ENCODE results near the gene PPP1R1A.

Gene PPP1R1A

DNA sequence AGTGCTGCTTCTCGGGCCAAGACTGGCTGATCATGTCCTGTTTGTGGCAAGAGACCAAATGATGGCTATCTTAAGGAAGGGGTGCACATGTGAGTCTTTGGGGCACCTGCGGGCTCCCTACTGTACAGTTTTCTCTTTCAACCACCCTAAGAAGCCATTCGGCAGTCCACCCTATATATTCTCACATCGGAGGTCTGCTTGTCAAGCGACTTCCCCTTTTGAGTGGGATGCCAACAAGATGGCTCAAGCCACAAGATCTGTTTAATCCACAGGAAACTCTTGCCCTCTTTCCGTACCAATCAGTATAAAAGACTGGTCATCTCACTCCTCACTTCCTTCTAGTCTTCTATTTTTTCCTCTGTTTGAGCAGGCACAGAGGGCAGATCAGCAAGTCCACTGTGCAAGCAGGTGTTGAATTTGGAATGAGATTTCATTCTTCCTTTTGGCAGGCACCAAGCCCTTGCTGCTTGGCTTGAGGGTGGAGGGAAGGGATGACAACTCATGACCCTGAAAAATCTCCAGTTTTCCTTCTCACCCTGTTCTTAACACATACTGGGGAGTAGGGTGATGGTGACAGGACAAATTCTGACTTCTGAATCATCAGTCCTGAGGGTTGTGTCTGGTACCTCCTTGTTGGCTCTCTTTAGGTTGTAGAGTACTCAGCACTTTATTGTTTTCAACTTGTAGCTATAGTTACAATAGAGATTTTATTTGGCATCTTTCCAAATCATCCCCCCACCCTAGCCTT lies 28.6 kb upstream of the PPP1R1A start:
- Histone ChIP-seq H3K36me3 (no peaks in the 10 kb centered on the region), H3K27ac (no peak overlapping the region), H3K4me3 (ENCODE audit: low read depth in 1 of 2, low read length in 1 of 2) (no peak overlapping the region), H3K27me3 (peaks cover 58% of the 10 kb centered on the region), H3K4me1 (ENCODE audit: control insufficient read depth in 1 of 2, insufficient read depth in 1 of 2, low read depth in 1 of 2, low read length in 1 of 2) (peaks cover 0 to 6% of the 10 kb centered on the region in 2 experiments), H3K9me3 (no peaks in the 10 kb centered on the region)
- TF ChIP-seq, protein P1, sequence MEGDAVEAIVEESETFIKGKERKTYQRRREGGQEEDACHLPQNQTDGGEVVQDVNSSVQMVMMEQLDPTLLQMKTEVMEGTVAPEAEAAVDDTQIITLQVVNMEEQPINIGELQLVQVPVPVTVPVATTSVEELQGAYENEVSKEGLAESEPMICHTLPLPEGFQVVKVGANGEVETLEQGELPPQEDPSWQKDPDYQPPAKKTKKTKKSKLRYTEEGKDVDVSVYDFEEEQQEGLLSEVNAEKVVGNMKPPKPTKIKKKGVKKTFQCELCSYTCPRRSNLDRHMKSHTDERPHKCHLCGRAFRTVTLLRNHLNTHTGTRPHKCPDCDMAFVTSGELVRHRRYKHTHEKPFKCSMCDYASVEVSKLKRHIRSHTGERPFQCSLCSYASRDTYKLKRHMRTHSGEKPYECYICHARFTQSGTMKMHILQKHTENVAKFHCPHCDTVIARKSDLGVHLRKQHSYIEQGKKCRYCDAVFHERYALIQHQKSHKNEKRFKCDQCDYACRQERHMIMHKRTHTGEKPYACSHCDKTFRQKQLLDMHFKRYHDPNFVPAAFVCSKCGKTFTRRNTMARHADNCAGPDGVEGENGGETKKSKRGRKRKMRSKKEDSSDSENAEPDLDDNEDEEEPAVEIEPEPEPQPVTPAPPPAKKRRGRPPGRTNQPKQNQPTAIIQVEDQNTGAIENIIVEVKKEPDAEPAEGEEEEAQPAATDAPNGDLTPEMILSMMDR (IDR thresholded peaks at IDR 0.05): no peak

DNA sequence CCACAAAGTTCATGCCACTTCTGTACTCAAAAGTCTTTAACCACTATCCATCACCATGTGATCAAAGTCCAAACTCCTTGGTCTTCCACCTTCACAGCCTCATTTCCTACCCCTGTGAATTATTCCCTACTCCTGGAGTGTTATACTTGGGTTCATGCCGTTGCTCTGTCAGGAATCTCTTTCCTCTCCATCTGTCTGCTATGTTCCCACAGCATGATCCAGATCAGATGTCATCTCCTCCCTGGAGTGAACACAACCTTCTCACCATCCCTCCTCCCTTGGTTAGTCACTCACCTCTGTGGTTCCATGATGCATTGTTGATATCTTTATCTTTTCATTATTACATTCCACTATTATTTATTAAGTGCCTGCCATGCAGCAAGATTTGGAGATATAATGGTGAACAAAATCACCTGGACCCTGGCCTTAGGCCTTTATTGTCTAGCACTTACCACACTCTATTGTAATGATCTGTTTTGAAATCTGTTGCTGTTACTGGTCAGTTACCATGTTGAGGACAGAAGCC lies 23.8 kb upstream of the PPP1R1A start:
- Histone ChIP-seq H3K36me3 (no peaks in the 10 kb centered on the region), H3K27ac (no peak overlapping the region), H3K9me3 (no peaks in the 10 kb centered on the region), H3K4me3 (ENCODE audit: low read depth in 1 of 2, low read length in 1 of 2) (no peak overlapping the region), H3K27me3 (peaks cover 63% of the 10 kb centered on the region), H3K4me1 (ENCODE audit: control insufficient read depth in 1 of 2, insufficient read depth in 1 of 2, low read depth in 1 of 2, low read length in 1 of 2) (peaks cover 0 to 6% of the 10 kb centered on the region in 2 experiments)
- TF ChIP-seq, protein P1 (IDR thresholded peaks at IDR 0.05): no peak

DNA sequence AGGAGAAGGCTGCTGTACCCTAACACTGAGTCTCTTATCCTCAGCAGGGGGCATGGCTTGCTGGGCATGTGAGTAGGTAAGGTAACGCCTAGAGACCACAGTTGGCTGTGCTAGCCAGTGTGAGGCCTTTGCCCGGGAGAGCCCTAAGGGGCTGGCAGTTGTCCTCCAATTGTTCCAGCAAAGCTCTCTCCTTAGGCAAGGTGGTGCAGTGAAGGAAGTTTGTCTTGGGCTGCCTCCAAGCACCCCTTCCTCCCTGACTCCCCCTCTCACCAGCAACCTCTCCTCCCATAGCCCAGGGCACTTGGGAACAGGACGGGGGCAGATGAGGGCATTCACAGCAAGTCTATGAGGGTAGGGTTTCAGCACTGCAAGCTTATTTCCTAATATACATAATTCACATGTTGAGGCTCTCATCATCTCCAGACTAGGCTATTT lies 23.3 kb upstream of the PPP1R1A start:
- Histone ChIP-seq H3K27ac (no peak overlapping the region), H3K4me1 (ENCODE audit: control insufficient read depth in 1 of 2, insufficient read depth in 1 of 2, low read depth in 1 of 2, low read length in 1 of 2) (peaks cover 0 to 2% of the 10 kb centered on the region in 2 experiments), H3K9me3 (no peaks in the 10 kb centered on the region), H3K4me3 (ENCODE audit: low read depth in 1 of 2, low read length in 1 of 2) (no peak overlapping the region), H3K27me3 (peaks cover 63% of the 10 kb centered on the region), H3K36me3 (no peaks in the 10 kb centered on the region)
- TF ChIP-seq, protein P1 (IDR thresholded peaks at IDR 0.05): no peak

DNA sequence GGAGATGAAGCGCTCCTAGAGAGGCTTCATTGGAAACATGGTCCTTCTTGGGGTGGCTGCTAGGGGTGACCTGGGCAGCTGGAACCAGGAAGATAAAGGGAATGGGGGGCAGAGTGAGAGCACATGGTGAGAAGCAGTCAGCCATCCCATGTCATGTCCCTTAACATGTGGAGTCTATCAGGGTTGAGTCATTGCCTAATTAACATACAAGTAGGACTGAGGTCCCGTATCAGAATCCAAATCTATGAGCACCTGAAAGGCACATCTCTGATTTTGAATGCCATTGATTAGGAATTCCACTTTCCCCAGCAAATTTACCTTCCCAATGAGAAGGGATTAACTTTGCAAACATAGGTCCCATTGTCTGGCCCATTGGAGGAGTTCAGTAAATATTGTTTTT lies 20.3 kb upstream of the PPP1R1A start:
- no peaks in the 10 kb centered on the region for H3K36me3 ChIP-seq
- no peaks in the 10 kb centered on the region for H3K9me3 ChIP-seq
- H3K4me3 ChIP-seq (ENCODE audit: low read depth in 1 of 2, low read length in 1 of 2): no peak overlapping the region
- H3K27ac ChIP-seq: no peak overlapping the region
- no peaks in the 10 kb centered on the region for H3K4me1 ChIP-seq (ENCODE audit: control insufficient read depth in 1 of 2, insufficient read depth in 1 of 2, low read depth in 1 of 2, low read length in 1 of 2)
- H3K27me3 ChIP-seq: peaks cover 37% of the 10 kb centered on the region
- TF ChIP-seq, protein P1 (IDR thresholded peaks at IDR 0.05): no peak

DNA sequence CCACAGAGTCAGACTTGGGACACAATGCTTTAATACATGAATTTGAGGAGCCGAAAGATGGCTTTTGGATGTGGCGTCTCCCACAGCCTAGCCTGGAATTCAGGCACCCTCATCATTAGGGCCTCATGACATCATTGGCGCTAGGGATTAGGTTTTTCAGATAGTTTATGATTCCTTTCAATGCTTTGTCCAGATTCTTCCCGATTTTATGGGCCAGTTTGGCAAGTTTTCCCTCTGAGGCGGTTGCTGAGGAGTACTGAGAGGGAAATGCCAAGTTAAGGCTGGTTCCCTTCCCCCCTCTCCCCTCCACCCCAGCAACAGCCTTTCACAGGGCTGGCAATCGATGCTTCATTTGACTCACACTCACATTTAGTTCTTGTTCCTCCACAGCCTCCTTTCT lies 19.7 kb upstream of the PPP1R1A start:
- TF ChIP-seq, protein P1 (IDR thresholded peaks at IDR 0.05): no peak

More for the DNA sequence above, 19.7 kb upstream of the PPP1R1A start:
- H3K36me3 ChIP-seq: no peaks in the 10 kb centered on the region
- no peak overlapping the region for H3K27ac ChIP-seq
- H3K9me3 ChIP-seq: no peaks in the 10 kb centered on the region
- no peak overlapping the region for H3K4me3 ChIP-seq (ENCODE audit: low read depth in 1 of 2, low read length in 1 of 2)
- H3K4me1 ChIP-seq (ENCODE audit: control insufficient read depth in 1 of 2, insufficient read depth in 1 of 2, low read depth in 1 of 2, low read length in 1 of 2): peaks cover 0 to 6% of the 10 kb centered on the region in 2 experiments
- H3K27me3 ChIP-seq: peaks cover 37% of the 10 kb centered on the region

Data from neutrophil (primary cell).